CD4-positive, alpha-beta T cell (primary cell): Measurements from ENCODE around the gene RAB44. TPM values are rescaled to one million over a fixed set of nuclear protein-coding genes. Genes with fewer than 3 reads are reported as not detected.

Experiments
- ATAC-seq: fragments of 200-7000 bp; cut with Tn5 transposase; one replicate; pipeline ENCODE4 v1.10.0; 2022; ENCODE audit warnings: mild to moderate bottlenecking; ENCODE audit not compliant: poor library complexity
- CTCF ChIA-PET: fragments of 350-600 bp; sonication (Branson Sonifier 250); formaldehyde crosslinking; loops from one replicate; lab custom pipeline; 2021; ENCODE audit warnings: antibody characterized with exemption, inconsistent platforms; lab: Charles Lee
- POLR2A ChIA-PET: fragments of 350-600 bp; sonication (Branson Sonifier 250); formaldehyde crosslinking; loops from one replicate; lab custom pipeline; 2021; ENCODE audit warnings: antibody characterized with exemption, inconsistent platforms; lab: Charles Lee
- DNase-seq, 14 experiments: peaks; one replicate each; pipeline ENCODE4 v3.0.0-alpha.2; 2013 to 2020; ENCODE audit warnings: mixed read lengths in 2 of 14
- H3K27ac ChIP-seq, 2 donors: one replicate each; pipeline versions ENCODE4 v1.5.1 to v1.7.0; 2013; ENCODE audit warnings: low read length in 2 of 2, low read depth in 1 of 2, mild to moderate bottlenecking in 1 of 2
- H3K27me3 ChIP-seq, 2 experiments: 1 replicate in 1 of 2; 2 replicates in 1 of 2; pipeline versions ENCODE4 v1.6.1 to v1.7.0; 2013; ENCODE audit warnings: low read length in 2 of 2, control low read depth in 1 of 2, mild to moderate bottlenecking in 1 of 2, moderate library complexity in 1 of 2; ENCODE audit not compliant: insufficient read depth in 2 of 2, control insufficient read depth in 1 of 2
- H3K36me3 ChIP-seq: one replicate; pipeline ENCODE4 v1.6.1; 2013; ENCODE audit warnings: low read length, control low read depth; ENCODE audit not compliant: insufficient read depth
- H3K4me1 ChIP-seq: one replicate; pipeline ENCODE4 v1.6.1; 2013; ENCODE audit warnings: low read length, control low read depth; ENCODE audit not compliant: insufficient read depth
- H3K4me3 ChIP-seq: one replicate; pipeline ENCODE4 v1.5.1; 2013; ENCODE audit warnings: mild to moderate bottlenecking, low read length, moderate library complexity
- H3K9me3 ChIP-seq, 2 experiments: 1 replicate in 1 of 2; 2 replicates in 1 of 2; pipeline versions ENCODE4 v1.6.1 to v1.7.0; 2013; ENCODE audit warnings: low read length in 2 of 2, mild to moderate bottlenecking in 2 of 2, control low read depth in 1 of 2, moderate library complexity in 1 of 2; ENCODE audit not compliant: control insufficient read depth in 1 of 2, insufficient read depth in 1 of 2
- H3K27ac Mint-ChIP-seq: one replicate; pipeline ENCODE4 v1.8.0; 2020; ENCODE audit warnings: mixed read lengths
- H3K27me3 Mint-ChIP-seq: one replicate; pipeline ENCODE4 v1.8.0; 2021; ENCODE audit warnings: mixed read lengths
- H3K36me3 Mint-ChIP-seq: one replicate; pipeline ENCODE4 v1.8.0; 2021; ENCODE audit warnings: low read depth, mixed read lengths
- H3K4me1 Mint-ChIP-seq: one replicate; pipeline ENCODE4 v1.8.0; 2021; ENCODE audit warnings: low read depth, mixed read lengths
- H3K4me3 Mint-ChIP-seq: one replicate; pipeline ENCODE4 v1.8.0; 2020; ENCODE audit warnings: mild to moderate bottlenecking, mixed read lengths
- H3K9me3 Mint-ChIP-seq: one replicate; pipeline ENCODE4 v1.8.0; 2020; ENCODE audit warnings: mixed read lengths
- CTCF ChIP-seq: fragments of 200-600 bp; IDR thresholded peaks from one replicate; pipeline ENCODE4 v1.8.0; 2022; ENCODE audit warnings: antibody characterized with exemption, mild to moderate bottlenecking
- intact Hi-C, 2 experiments: fragments of 100-400 bp; cut with DNase I in 1 of 2; cut with micrococcal nuclease in 1 of 2; formaldehyde crosslinking; loops; one replicate each; pipeline versions ENCODE4 v1.15.1 to v1.9.0; 2023 to 2025; cut with DNase I, micrococcal nuclease
- total RNA-seq, 174 experiments: library from RNA in 2 of 174; stranded (reverse) in 2 of 174; gene quantifications; one replicate each; pipeline ENCODE4 v1.2.3 and lab custom pipeline; 2021 to 2026

RAB44 gene
- total RNA-seq, 2 experiments from 2014 or later, result 0.22 TPM

DNA sequence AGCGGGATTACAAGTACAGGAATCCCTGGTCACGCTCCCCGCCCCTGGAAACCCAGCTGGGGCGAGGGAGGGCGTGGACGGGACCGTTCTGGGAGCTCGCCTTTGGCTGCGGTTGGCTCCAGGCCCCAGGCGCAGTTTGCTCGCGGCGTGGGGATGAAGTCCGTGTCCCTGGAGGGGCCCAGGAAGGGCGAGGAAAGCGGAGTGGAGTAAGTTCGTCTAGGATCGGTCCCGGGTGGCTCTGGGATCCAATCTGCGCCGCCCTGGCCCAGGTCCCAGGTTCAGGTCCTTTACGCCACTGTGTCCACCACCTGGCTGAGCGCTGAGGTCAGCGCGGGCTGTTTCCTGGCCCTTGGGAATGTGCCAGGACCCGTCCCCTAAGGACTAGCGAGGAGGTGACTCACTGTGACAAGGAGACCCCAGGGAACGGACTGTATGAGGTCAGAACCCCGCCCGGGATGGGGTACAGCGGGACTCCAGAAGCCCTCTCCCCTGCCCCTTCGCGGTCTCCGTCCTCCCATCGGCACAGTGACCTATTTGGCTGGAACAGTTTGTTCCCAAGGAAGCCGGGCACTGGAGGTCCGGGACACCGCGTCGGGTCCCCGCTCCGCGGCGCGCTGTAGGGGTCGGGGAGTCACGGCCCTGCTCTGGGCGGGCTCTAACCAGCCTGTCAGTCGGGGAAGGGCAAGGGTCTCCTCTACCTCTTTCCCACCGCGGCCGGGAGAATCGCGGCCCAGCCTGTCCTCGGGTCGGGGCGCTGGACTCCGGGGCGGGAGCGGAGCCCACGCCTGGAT, 18.4 kb upstream of the RAB44 start:
- Mint-ChIP-seq H3K9me3 (no peaks in the 10 kb centered on the region), H3K27me3 (peaks cover 8% of the 10 kb centered on the region), H3K4me3 (peak overlapping the region; percentile 93), H3K36me3 (peaks cover 5% of the 10 kb centered on the region), H3K4me1 (peaks cover 45% of the 10 kb centered on the region), H3K27ac (peak overlapping the region; percentile 94)
- Histone ChIP-seq H3K4me3 (peak overlapping the region; percentile 87), H3K36me3 (peaks cover 2% of the 10 kb centered on the region), H3K9me3 (peaks cover 0 to 3% of the 10 kb centered on the region in 2 experiments), H3K4me1 (peaks cover 69% of the 10 kb centered on the region), H3K27ac (peak overlapping the region; percentile 35 to 66), H3K27me3 (peaks cover 0 to 2% of the 10 kb centered on the region in 2 experiments)
- DNase-seq (peak in 9 of 14 experiments; percentile 8 to 65 (median 24)), ATAC-seq (no peak)
- POLR2A ChIA-PET, result interaction anchor here (0.6 to 2.0 kb wide), 4 partner anchors 64 to 293 kb away, joined by 3 to 7 read pairs (median 5); no protein-coding TSS in a partner anchor
- intact Hi-C loops, result loop anchor here (2.0 to 5.0 kb wide), 2 partner anchors 78 kb away; no protein-coding TSS in a partner anchor
- CTCF ChIA-PET, result interaction anchor here (0.7 to 2.6 kb wide), 7 partner anchors 10 to 80 kb away, joined by 3 to 13 read pairs (median 7); no protein-coding TSS in a partner anchor
- no peak for TF ChIP-seq CTCF

GRCh38 chr6:36682328-36683144, 15.1 kb upstream of the RAB44 start:
- no peak overlapping the region for H3K4me3 ChIP-seq
- H3K36me3 ChIP-seq, result peaks cover 12% of the 10 kb centered on the region
- ChIA-PET POLR2A (no interaction called here), CTCF (interaction anchor here (0.7 to 4.0 kb wide), 5 partner anchors 10 to 100 kb away, joined by 3 to 22 read pairs (median 4); no protein-coding TSS in a partner anchor)
- Mint-ChIP-seq H3K36me3 (peaks cover 5% of the 10 kb centered on the region), H3K9me3 (no peaks in the 10 kb centered on the region), H3K27me3 (peaks cover 14% of the 10 kb centered on the region), H3K4me1 (peaks cover 40% of the 10 kb centered on the region), H3K27ac (peak overlapping the region; percentile 88), H3K4me3 (peak overlapping the region; percentile 82)
- H3K27ac ChIP-seq, result peak overlapping the region; percentile 32 to 47
- peaks cover 0 to 4% of the 10 kb centered on the region in 2 experiments for H3K9me3 ChIP-seq
- ATAC-seq (peak; percentile 45), DNase-seq (peak in 13 of 14 experiments; percentile 42 to 95 (median 71))
- intact Hi-C loops, result loop anchor here (5.0 to 10.0 kb wide), 3 partner anchors 138 to 380 kb away; partner anchors contain the start of gene STK38 (in 1 of the 2)
- TF ChIP-seq CTCF, result no peak
- H3K4me1 ChIP-seq, result peaks cover 70% of the 10 kb centered on the region
- peaks cover 0 to 2% of the 10 kb centered on the region in 2 experiments for H3K27me3 ChIP-seq

DNA sequence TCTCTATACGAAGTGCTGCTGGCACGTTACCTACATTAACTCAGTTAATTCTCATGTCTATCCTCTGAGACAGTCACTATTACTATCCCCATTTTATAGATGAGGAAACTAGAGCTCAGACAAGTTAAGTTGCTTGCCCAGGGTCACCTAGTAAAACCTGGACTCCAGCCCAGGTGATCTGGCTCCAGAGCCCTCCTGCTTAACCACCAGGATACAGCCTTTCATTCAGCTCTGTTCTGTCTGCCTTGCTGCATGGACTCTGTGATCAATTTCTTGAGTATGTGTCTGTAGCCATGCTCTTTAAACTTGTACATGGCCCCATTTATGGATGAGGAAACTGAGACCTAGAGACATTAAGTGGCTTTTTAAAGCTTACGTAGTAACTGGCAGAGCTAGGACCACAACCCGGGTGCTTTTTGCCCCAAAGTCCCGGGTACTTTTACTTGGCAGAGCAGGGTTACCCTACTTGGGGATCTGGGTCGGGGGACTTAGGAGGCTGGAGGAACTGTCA, 14.4 kb upstream of the RAB44 start:
- peaks cover 5% of the 10 kb centered on the region for H3K36me3 Mint-ChIP-seq
- Histone ChIP-seq H3K9me3 (peaks cover 0 to 4% of the 10 kb centered on the region in 2 experiments), H3K27ac (peak overlapping the region in 1 of 2 donors; percentile 26), H3K4me3 (no peak overlapping the region), H3K36me3 (peaks cover 12% of the 10 kb centered on the region), H3K27me3 (peaks cover 0 to 2% of the 10 kb centered on the region in 2 experiments), H3K4me1 (peaks cover 64% of the 10 kb centered on the region)
- peaks cover 33% of the 10 kb centered on the region for H3K4me1 Mint-ChIP-seq
- DNase-seq (no peak), ATAC-seq (no peak)
- peak overlapping the region; percentile 82 for H3K4me3 Mint-ChIP-seq
- no peak for TF ChIP-seq CTCF
- POLR2A ChIA-PET, result no interaction called here
- H3K9me3 Mint-ChIP-seq, result no peaks in the 10 kb centered on the region
- intact Hi-C loops, result loop anchor here (5.0 to 10.0 kb wide), 3 partner anchors 138 to 381 kb away; partner anchors contain the start of gene STK38 (in 1 of the 2)
- CTCF ChIA-PET, result interaction anchor here (2.3 to 4.0 kb wide), 2 partner anchors 68 to 76 kb away, joined by 11 to 22 read pairs; no protein-coding TSS in a partner anchor
- H3K27me3 Mint-ChIP-seq, result peaks cover 14% of the 10 kb centered on the region
- peak overlapping the region; percentile 88 for H3K27ac Mint-ChIP-seq
